ENCODE results near the gene TNFAIP8L3. TPM values are rescaled to one million over a fixed set of nuclear protein-coding genes. Genes with fewer than 3 reads are reported as not detected.

The TNFAIP8L3 gene
- total RNA-seq, 1 donor: 8.3 TPM

GRCh38 chr15:51065261-51065660, 29.4 kb downstream of the TNFAIP8L3 start:
- Histone ChIP-seq H3K4me3 (ENCODE audit: insufficient read depth, low read length) (no peak overlapping the region), H3K27ac (ENCODE audit: low read depth, low read length) (no peak overlapping the region), H2AFZ (ENCODE audit: low read length) (no peak overlapping the region), H3K4me1 (ENCODE audit: insufficient read depth, low read length) (no peaks in the 10 kb centered on the region), H3K36me3 (ENCODE audit: insufficient read depth, low read length) (no peaks in the 10 kb centered on the region), H4K20me1 (ENCODE audit: insufficient read depth, low read length) (no peaks in the 10 kb centered on the region), H3K9me3 (ENCODE audit: low read depth, low read length) (no peaks in the 10 kb centered on the region), H3K27me3 (ENCODE audit: insufficient read depth, low read length) (no peaks in the 10 kb centered on the region), H3K4me2 (ENCODE audit: insufficient read depth, low read length) (no peak overlapping the region), H3K79me2 (ENCODE audit: insufficient read depth, low read length) (no peaks in the 10 kb centered on the region)
- DNase-seq (ENCODE audit: insufficient read length, low spot score, missing footprints): no peak
- no peak for TF ChIP-seq CTCF (IDR thresholded peaks at IDR 0.05; ENCODE audit: extremely low read depth, low read depth, low read length)

GRCh38 chr15:51062736-51063135, 32.0 kb downstream of the TNFAIP8L3 start:
- H3K4me2 ChIP-seq (ENCODE audit: insufficient read depth, low read length): no peak overlapping the region
- no peaks in the 10 kb centered on the region for H3K4me1 ChIP-seq (ENCODE audit: insufficient read depth, low read length)
- H4K20me1 ChIP-seq (ENCODE audit: insufficient read depth, low read length): no peaks in the 10 kb centered on the region
- H3K27me3 ChIP-seq (ENCODE audit: insufficient read depth, low read length): no peaks in the 10 kb centered on the region
- H3K79me2 ChIP-seq (ENCODE audit: insufficient read depth, low read length): no peaks in the 10 kb centered on the region
- DNase-seq (ENCODE audit: insufficient read length, low spot score, missing footprints): no peak
- no peak overlapping the region for H2AFZ ChIP-seq (ENCODE audit: low read length)
- H3K27ac ChIP-seq (ENCODE audit: low read depth, low read length): no peak overlapping the region
- no peak for TF ChIP-seq CTCF (IDR thresholded peaks at IDR 0.05; ENCODE audit: extremely low read depth, low read depth, low read length)
- no peaks in the 10 kb centered on the region for H3K9me3 ChIP-seq (ENCODE audit: low read depth, low read length)
- no peak overlapping the region for H3K4me3 ChIP-seq (ENCODE audit: insufficient read depth, low read length)
- H3K36me3 ChIP-seq (ENCODE audit: insufficient read depth, low read length): no peaks in the 10 kb centered on the region

- no peak overlapping the region for H3K4me2 ChIP-seq (ENCODE audit: insufficient read depth, low read length)
- no peaks in the 10 kb centered on the region for H3K4me1 ChIP-seq (ENCODE audit: insufficient read depth, low read length)
- no peak for TF ChIP-seq CTCF (IDR thresholded peaks at IDR 0.05; ENCODE audit: extremely low read depth, low read depth, low read length)
- no peaks in the 10 kb centered on the region for H3K27me3 ChIP-seq (ENCODE audit: insufficient read depth, low read length)
- H3K79me2 ChIP-seq (ENCODE audit: insufficient read depth, low read length): no peaks in the 10 kb centered on the region
- H3K36me3 ChIP-seq (ENCODE audit: insufficient read depth, low read length): no peaks in the 10 kb centered on the region
- no peak overlapping the region for H2AFZ ChIP-seq (ENCODE audit: low read length)
- no peaks in the 10 kb centered on the region for H3K9me3 ChIP-seq (ENCODE audit: low read depth, low read length)
- H3K27ac ChIP-seq (ENCODE audit: low read depth, low read length): no peak overlapping the region
- H3K4me3 ChIP-seq (ENCODE audit: insufficient read depth, low read length): no peak overlapping the region
- no peaks in the 10 kb centered on the region for H4K20me1 ChIP-seq (ENCODE audit: insufficient read depth, low read length)
- DNase-seq (ENCODE audit: insufficient read length, low spot score, missing footprints): no peak
Measured at GRCh38 chr15:51060030-51060673, 34.6 kb downstream of the TNFAIP8L3 start.

GRCh38 chr15:51054535-51054934, 40.2 kb downstream of the TNFAIP8L3 start:
- no peak for TF ChIP-seq CTCF (IDR thresholded peaks at IDR 0.05; ENCODE audit: extremely low read depth, low read depth, low read length)
- no peaks in the 10 kb centered on the region for H3K27me3 ChIP-seq (ENCODE audit: insufficient read depth, low read length)
- no peaks in the 10 kb centered on the region for H3K9me3 ChIP-seq (ENCODE audit: low read depth, low read length)
- H3K36me3 ChIP-seq (ENCODE audit: insufficient read depth, low read length): no peaks in the 10 kb centered on the region
- no peak overlapping the region for H2AFZ ChIP-seq (ENCODE audit: low read length)
- peak; percentile 58 for DNase-seq (ENCODE audit: insufficient read length, low spot score, missing footprints)
- H3K4me2 ChIP-seq (ENCODE audit: insufficient read depth, low read length): no peak overlapping the region
- no peak overlapping the region for H3K4me3 ChIP-seq (ENCODE audit: insufficient read depth, low read length)
- no peak overlapping the region for H3K27ac ChIP-seq (ENCODE audit: low read depth, low read length)
- H3K4me1 ChIP-seq (ENCODE audit: insufficient read depth, low read length): no peaks in the 10 kb centered on the region
- no peaks in the 10 kb centered on the region for H3K79me2 ChIP-seq (ENCODE audit: insufficient read depth, low read length)
- H4K20me1 ChIP-seq (ENCODE audit: insufficient read depth, low read length): no peaks in the 10 kb centered on the region

All from osteoblast (primary cell).